ENCODE measurements around the gene ACIN1. TPM values are rescaled to one million over a fixed set of nuclear protein-coding genes. Genes with fewer than 3 reads are reported as not detected.

Gene ACIN1
- total and polyA plus RNA-seq, 2 donors (not counting 1 experiment from before 2014, with no cell fraction given) = 75.1 to 94.0 TPM

DNA sequence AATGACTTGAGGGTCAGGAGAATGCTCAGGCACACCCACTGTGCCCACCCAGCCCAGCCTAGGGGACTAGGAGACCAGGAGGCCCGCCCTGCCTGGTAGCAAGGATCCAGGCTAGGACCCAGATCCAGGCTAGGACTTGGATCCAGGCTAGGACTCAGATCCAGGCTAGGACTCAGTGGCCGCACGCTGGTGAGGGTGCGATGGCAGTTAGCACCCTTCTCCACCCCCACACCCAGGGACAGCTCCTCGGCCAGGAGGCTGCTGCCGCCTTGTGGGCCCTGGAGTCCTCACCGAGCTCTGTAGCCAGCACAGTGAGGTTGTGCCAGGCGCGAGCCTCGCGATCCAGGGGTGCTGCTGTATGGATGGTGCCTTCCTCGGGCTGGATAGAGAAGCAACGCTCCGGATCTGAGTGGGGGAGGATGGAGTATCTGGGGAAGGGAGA, 42.7 kb downstream of the ACIN1 start:
- no peak for DNase-seq (ENCODE audit: low read depth in 2 of 2)
- TF ChIP-seq, protein P1, sequence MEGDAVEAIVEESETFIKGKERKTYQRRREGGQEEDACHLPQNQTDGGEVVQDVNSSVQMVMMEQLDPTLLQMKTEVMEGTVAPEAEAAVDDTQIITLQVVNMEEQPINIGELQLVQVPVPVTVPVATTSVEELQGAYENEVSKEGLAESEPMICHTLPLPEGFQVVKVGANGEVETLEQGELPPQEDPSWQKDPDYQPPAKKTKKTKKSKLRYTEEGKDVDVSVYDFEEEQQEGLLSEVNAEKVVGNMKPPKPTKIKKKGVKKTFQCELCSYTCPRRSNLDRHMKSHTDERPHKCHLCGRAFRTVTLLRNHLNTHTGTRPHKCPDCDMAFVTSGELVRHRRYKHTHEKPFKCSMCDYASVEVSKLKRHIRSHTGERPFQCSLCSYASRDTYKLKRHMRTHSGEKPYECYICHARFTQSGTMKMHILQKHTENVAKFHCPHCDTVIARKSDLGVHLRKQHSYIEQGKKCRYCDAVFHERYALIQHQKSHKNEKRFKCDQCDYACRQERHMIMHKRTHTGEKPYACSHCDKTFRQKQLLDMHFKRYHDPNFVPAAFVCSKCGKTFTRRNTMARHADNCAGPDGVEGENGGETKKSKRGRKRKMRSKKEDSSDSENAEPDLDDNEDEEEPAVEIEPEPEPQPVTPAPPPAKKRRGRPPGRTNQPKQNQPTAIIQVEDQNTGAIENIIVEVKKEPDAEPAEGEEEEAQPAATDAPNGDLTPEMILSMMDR (conservative IDR thresholded peaks at IDR 0.05 in 1 of 2, IDR thresholded peaks at IDR 0.05 in 1 of 2; ENCODE audit: low read depth in 1 of 2, low read length in 2 of 2) = peak in 1 of 2 donors; percentile 20
- TF ChIP-seq EZH2 (IDR thresholded peaks at IDR 0.05; ENCODE audit: low read length, missing control alignments) = no peak
- peaks cover 6% of the 10 kb centered on the region for H3K36me3 ChIP-seq (ENCODE audit: control insufficient read depth, insufficient read depth, low read length)

DNA sequence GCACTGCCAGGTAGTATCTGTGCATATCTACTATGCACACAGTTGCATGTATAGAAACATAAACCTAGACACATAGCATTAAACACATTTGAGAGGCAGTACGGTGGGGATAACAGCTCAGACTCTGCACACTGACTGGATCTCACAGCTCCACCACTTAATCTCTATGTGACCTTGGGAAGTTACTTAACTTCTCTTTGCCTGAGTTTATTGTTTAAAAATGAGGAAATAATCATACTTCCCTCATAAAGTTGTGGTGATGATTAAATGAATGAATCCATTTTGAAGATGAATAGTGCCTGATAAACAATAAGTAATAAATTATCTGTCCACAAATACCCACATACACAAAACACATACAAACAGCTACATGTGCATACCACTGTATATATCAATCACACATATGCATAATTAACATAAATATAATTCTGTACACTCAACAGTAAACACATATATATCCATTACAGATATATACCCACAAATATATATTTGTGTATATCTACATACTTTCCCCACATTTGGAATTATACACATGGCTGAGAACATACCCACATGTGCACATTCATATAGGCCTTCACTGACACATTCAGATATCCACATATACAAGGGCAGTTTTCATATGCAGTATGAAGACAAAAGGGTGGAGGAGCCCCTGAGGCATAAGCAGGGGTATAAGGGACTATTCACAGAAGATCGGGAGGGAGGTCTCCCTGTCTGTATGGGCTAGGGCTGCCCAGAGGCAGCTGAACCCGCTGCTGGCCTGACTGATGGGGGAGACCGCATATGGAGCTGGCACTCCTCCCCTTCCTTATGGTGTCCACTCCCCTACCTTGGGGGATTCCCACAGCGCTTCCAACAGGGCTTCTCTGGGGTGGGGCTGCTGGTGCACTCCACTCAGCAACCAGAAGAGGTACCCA, 43.5 kb downstream of the ACIN1 start:
- TF ChIP-seq, protein P1 (conservative IDR thresholded peaks at IDR 0.05 in 1 of 2, IDR thresholded peaks at IDR 0.05 in 1 of 2; ENCODE audit: low read depth in 1 of 2, low read length in 2 of 2) = no peak
- Histone ChIP-seq H3K4me1 (ENCODE audit: control insufficient read depth, extremely low read depth, insufficient read depth, low read length) (peaks cover 4% of the 10 kb centered on the region), H3K4me3 (replicated peaks in 1 of 4; ENCODE audit: control extremely low read depth in 1 of 4, insufficient read depth in 1 of 4, low read depth in 3 of 4, low read length in 4 of 4) (no peak overlapping the region), H3K27me3 (ENCODE audit: control insufficient read depth, insufficient read depth, low read length) (no peaks in the 10 kb centered on the region), H3K79me2 (ENCODE audit: control insufficient read depth, insufficient read depth, low read length) (no peaks in the 10 kb centered on the region), H4K20me1 (ENCODE audit: control insufficient read depth, extremely low read depth, insufficient read depth, low read length) (no peaks in the 10 kb centered on the region), H3K36me3 (ENCODE audit: control insufficient read depth, insufficient read depth, low read length) (peaks cover 6% of the 10 kb centered on the region), H3K9ac (ENCODE audit: insufficient read depth, low read length) (no peak overlapping the region), H3K4me2 (ENCODE audit: extremely low read depth, insufficient read depth, low read length) (no peak overlapping the region), H3K9me3 (ENCODE audit: control insufficient read depth, insufficient read depth, low read depth, low read length) (no peaks in the 10 kb centered on the region), H2AFZ (ENCODE audit: low read length) (no peak overlapping the region), H3K27ac (ENCODE audit: insufficient read depth, low read length) (no peak overlapping the region)
- DNase-seq (ENCODE audit: low read depth in 2 of 2) = no peak

More for the DNA sequence above, 42.7 kb downstream of the ACIN1 start:
- no peak overlapping the region for H3K27ac ChIP-seq (ENCODE audit: insufficient read depth, low read length)
- no peak overlapping the region for H2AFZ ChIP-seq (ENCODE audit: low read length)
- H3K4me3 ChIP-seq (replicated peaks in 1 of 4; ENCODE audit: control extremely low read depth in 1 of 4, insufficient read depth in 1 of 4, low read depth in 3 of 4, low read length in 4 of 4) = no peak overlapping the region
- H3K9me3 ChIP-seq (ENCODE audit: control insufficient read depth, insufficient read depth, low read depth, low read length) = no peaks in the 10 kb centered on the region
- H3K9ac ChIP-seq (ENCODE audit: insufficient read depth, low read length) = no peak overlapping the region
- H3K27me3 ChIP-seq (ENCODE audit: control insufficient read depth, insufficient read depth, low read length) = no peaks in the 10 kb centered on the region
- H3K4me1 ChIP-seq (ENCODE audit: control insufficient read depth, extremely low read depth, insufficient read depth, low read length) = peaks cover 11% of the 10 kb centered on the region
- no peak overlapping the region for H3K4me2 ChIP-seq (ENCODE audit: extremely low read depth, insufficient read depth, low read length)
- H3K79me2 ChIP-seq (ENCODE audit: control insufficient read depth, insufficient read depth, low read length) = no peaks in the 10 kb centered on the region
- no peaks in the 10 kb centered on the region for H4K20me1 ChIP-seq (ENCODE audit: control insufficient read depth, extremely low read depth, insufficient read depth, low read length)

DNA sequence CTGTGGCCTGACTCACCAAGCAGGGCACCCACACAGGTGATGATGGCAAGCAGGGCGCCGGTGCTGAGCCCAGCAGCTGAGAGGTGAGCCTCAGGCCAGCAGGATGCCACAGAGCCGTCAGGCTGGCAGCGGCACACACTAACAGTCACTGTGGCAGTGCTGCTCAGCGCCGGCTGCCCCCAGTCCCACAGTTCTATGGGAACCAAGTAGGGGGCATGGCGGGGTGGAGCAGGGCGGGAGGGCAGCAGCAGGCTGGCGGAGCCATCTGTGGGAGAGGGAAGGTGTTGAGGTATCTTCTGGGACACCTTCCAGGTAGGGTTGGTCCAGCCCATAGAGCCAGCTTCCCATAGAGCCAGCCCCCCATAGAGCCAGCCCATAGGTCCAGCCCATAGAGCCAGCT, 45.9 kb downstream of the ACIN1 start:
- no peak for DNase-seq (ENCODE audit: low read depth in 2 of 2)
- Histone ChIP-seq H3K27me3 (ENCODE audit: control insufficient read depth, insufficient read depth, low read length) (no peaks in the 10 kb centered on the region), H3K4me2 (ENCODE audit: extremely low read depth, insufficient read depth, low read length) (no peak overlapping the region), H3K9ac (ENCODE audit: insufficient read depth, low read length) (no peak overlapping the region), H3K27ac (ENCODE audit: insufficient read depth, low read length) (no peak overlapping the region), H3K9me3 (ENCODE audit: control insufficient read depth, insufficient read depth, low read depth, low read length) (no peaks in the 10 kb centered on the region), H4K20me1 (ENCODE audit: control insufficient read depth, extremely low read depth, insufficient read depth, low read length) (no peaks in the 10 kb centered on the region), H3K4me1 (ENCODE audit: control insufficient read depth, extremely low read depth, insufficient read depth, low read length) (no peaks in the 10 kb centered on the region), H3K36me3 (ENCODE audit: control insufficient read depth, insufficient read depth, low read length) (peaks cover 5% of the 10 kb centered on the region), H3K4me3 (replicated peaks in 1 of 4; ENCODE audit: control extremely low read depth in 1 of 4, insufficient read depth in 1 of 4, low read depth in 3 of 4, low read length in 4 of 4) (no peak overlapping the region), H3K79me2 (ENCODE audit: control insufficient read depth, insufficient read depth, low read length) (no peaks in the 10 kb centered on the region), H2AFZ (ENCODE audit: low read length) (no peak overlapping the region)
- no peak for TF ChIP-seq EZH2 (IDR thresholded peaks at IDR 0.05; ENCODE audit: low read length, missing control alignments)
- TF ChIP-seq, protein P1 (conservative IDR thresholded peaks at IDR 0.05 in 1 of 2, IDR thresholded peaks at IDR 0.05 in 1 of 2; ENCODE audit: low read depth in 1 of 2, low read length in 2 of 2) = no peak

Data from fibroblast of lung (primary cell).